Prostate gland (tissue), 2 donors: ENCODE data around the gene VAV3. TPM values are rescaled to one million over a fixed set of nuclear protein-coding genes. Genes with fewer than 3 reads are reported as not detected.
A peak's percentile ranks its signal among the peaks of the same experiment; 100 is the strongest.
"Not testable (repeated sequence)": the region's sequence is repeated elsewhere in the genome, so short reads cannot be mapped to it uniquely, and the experiment has no call there.

Source experiments
- DNase-seq: peaks from one replicate; pipeline ENCODE4 v3.0.0-alpha.2; 2019; ENCODE audit warnings: low spot score
- H3K27ac ChIP-seq, 2 donors: fragments of 200-600 bp; sonication (generic); 2 replicates each; pipeline ENCODE4 v1.5.1; 2017 to 2019
- H3K27me3 ChIP-seq: fragments of 200-600 bp; sonication (generic); replicated peaks from 2 replicates; pipeline ENCODE4 v1.5.1; 2019; ENCODE audit not compliant: insufficient read depth
- H3K36me3 ChIP-seq, 2 donors: fragments of 200-600 bp; sonication (generic); 1 replicate in 1 of 2; 2 replicates in 1 of 2; pipeline versions ENCODE4 v1.5.1 to v1.8.1; 2017 to 2019
- H3K4me1 ChIP-seq: fragments of 200-600 bp; sonication (generic); replicated peaks from 2 replicates; pipeline ENCODE4 v1.5.1; 2019
- H3K4me3 ChIP-seq, 2 donors: fragments of 200-600 bp; sonication (generic); 2 replicates each; pipeline ENCODE4 v1.5.1; 2017 to 2019
- H3K9me3 ChIP-seq: fragments of 200-600 bp; sonication (generic); 2 replicates; pipeline ENCODE4 v1.5.1; 2017
- CTCF ChIP-seq, 4 experiments: fragments of 200-600 bp in 2 of 4; fragments of 450-650 bp in 2 of 4; sonication (generic) in 2 of 4; IDR thresholded peaks; 1 replicate in 3 of 4; 2 replicates in 1 of 4; pipeline ENCODE4 v1.5.1; 2016 to 2019; ENCODE audit warnings: antibody characterized with exemption in 4 of 4, mild to moderate bottlenecking in 2 of 4, moderate library complexity in 2 of 4
- POLR2A ChIP-seq: fragments of 450-650 bp; IDR thresholded peaks from one replicate; pipeline ENCODE4 v1.6.1; 2016; ENCODE audit warnings: antibody characterized with exemption, mild to moderate bottlenecking
- POLR2AphosphoS5 ChIP-seq: sonication (generic); formaldehyde crosslinking; IDR thresholded peaks from one replicate; pipeline ENCODE4 v1.6.1; 2017; ENCODE audit warnings: antibody characterized with exemption
- WGBS: methylation state at CpG from one replicate; pipeline ENCODE4 v1.1.5; 2018; 5-methylcytosine and 5-hydroxymethylcytosine counted together
- intact Hi-C: fragments of 100-400 bp; cut with DNase I; formaldehyde crosslinking; loops from one replicate; pipeline ENCODE4 v1.14.2; 2022
- total RNA-seq, 2 donors: library from RNA; depleted of rRNA; stranded (reverse); fragments of >200 nt; gene quantifications; one replicate each; pipeline ENCODE4 v1.1.0, GENCODE V29; 2016

Gene VAV3
- total RNA-seq, 2 donors from 2014 or later = 14.5 TPM

GRCh38 chr1:107704911-107705310, 260.1 kb downstream of the VAV3 start:
- no peaks in the 10 kb centered on the region for H3K27me3 ChIP-seq
- H3K4me3 ChIP-seq = no peak overlapping the region
- no peaks in the 10 kb centered on the region for H3K36me3 ChIP-seq
- no peak for TF ChIP-seq CTCF (IDR thresholded peaks at IDR 0.05)
- TF ChIP-seq POLR2AphosphoS5 = no peak
- TF ChIP-seq POLR2A = no peak
- H3K4me1 ChIP-seq = no peaks in the 10 kb centered on the region
- H3K9me3 ChIP-seq = no peaks in the 10 kb centered on the region
- no peak for DNase-seq
- 77% methylated on average over 2 of the region's 2 CpGs for WGBS
- intact Hi-C loops = no loop called here
- H3K27ac ChIP-seq = no peak overlapping the region

GRCh38 chr1:107702946-107703571, 261.9 kb downstream of the VAV3 start:
- 20% methylated on average over 4 of the region's 4 CpGs for WGBS
- H3K36me3 ChIP-seq = no peaks in the 10 kb centered on the region
- H3K4me1 ChIP-seq = no peaks in the 10 kb centered on the region
- H3K4me3 ChIP-seq = no peak overlapping the region
- peak; percentile 80 for TF ChIP-seq POLR2AphosphoS5
- no peak for TF ChIP-seq POLR2A
- TF ChIP-seq CTCF (IDR thresholded peaks at IDR 0.05) = no peak
- H3K27me3 ChIP-seq = no peaks in the 10 kb centered on the region
- no peaks in the 10 kb centered on the region for H3K9me3 ChIP-seq
- DNase-seq = peak; percentile 29
- no peak overlapping the region for H3K27ac ChIP-seq
- intact Hi-C loops = no loop called here

GRCh38 chr1:107700651-107701050, 264.3 kb downstream of the VAV3 start:
- intact Hi-C loops, DNase-seq, H3K27ac ChIP-seq, H3K27me3 ChIP-seq, H3K36me3 ChIP-seq, H3K4me3 ChIP-seq, H3K9me3 ChIP-seq, H3K4me1 ChIP-seq: not testable (repeated sequence)
- WGBS = 57% methylated on average over 3 of the region's 3 CpGs

GRCh38 chr1:107698161-107698560, 266.8 kb downstream of the VAV3 start:
- H3K4me3 ChIP-seq = no peak overlapping the region
- no peak overlapping the region for H3K27ac ChIP-seq
- TF ChIP-seq POLR2AphosphoS5 (no peak), CTCF (IDR thresholded peaks at IDR 0.05) (no peak)
- H3K27me3 ChIP-seq = no peaks in the 10 kb centered on the region
- WGBS = 84% methylated on average over 6 of the region's 6 CpGs
- H3K36me3 ChIP-seq = no peaks in the 10 kb centered on the region
- intact Hi-C loops = no loop called here
- no peak for DNase-seq
- H3K4me1 ChIP-seq = no peaks in the 10 kb centered on the region
- H3K9me3 ChIP-seq = no peaks in the 10 kb centered on the region

GRCh38 chr1:107695341-107695740, 269.6 kb downstream of the VAV3 start:
- 95% methylated on average over 3 of the region's 3 CpGs for WGBS
- no peaks in the 10 kb centered on the region for H3K36me3 ChIP-seq
- TF ChIP-seq POLR2A = no peak
- no peak for TF ChIP-seq CTCF (IDR thresholded peaks at IDR 0.05)
- no peak for TF ChIP-seq POLR2AphosphoS5
- no peaks in the 10 kb centered on the region for H3K27me3 ChIP-seq
- H3K4me1 ChIP-seq = no peaks in the 10 kb centered on the region
- H3K9me3 ChIP-seq = no peaks in the 10 kb centered on the region
- H3K4me3 ChIP-seq = no peak overlapping the region
- intact Hi-C loops = no loop called here
- DNase-seq = no peak
- H3K27ac ChIP-seq = no peak overlapping the region
